Nephron (organoid): Measurements from ENCODE around the gene WNT2B.
"Not testable (repeated sequence)": the region's sequence is repeated elsewhere in the genome, so short reads cannot be mapped to it uniquely, and the experiment has no call there.

Source experiments
- H3K27ac Mint-ChIP-seq, 3 experiments: 2 replicates each; pipeline ENCODE4 v1.8.0; 2020; ENCODE audit warnings: mixed read lengths in 3 of 3, mild to moderate bottlenecking in 2 of 3, moderate library complexity in 1 of 3
- H3K27me3 Mint-ChIP-seq: 2 replicates; pipeline ENCODE4 v1.8.0; 2021; ENCODE audit warnings: low read depth, mild to moderate bottlenecking, moderate library complexity, mixed read lengths
- H3K36me3 Mint-ChIP-seq: 2 replicates; pipeline ENCODE4 v1.8.0; 2020; ENCODE audit warnings: low read depth, mixed read lengths
- H3K4me1 Mint-ChIP-seq: 2 replicates; pipeline ENCODE4 v1.8.0; 2020; ENCODE audit warnings: mixed read lengths
- H3K4me3 Mint-ChIP-seq, 3 experiments: 2 replicates each; pipeline ENCODE4 v1.8.0; 2020; ENCODE audit warnings: mild to moderate bottlenecking in 3 of 3, mixed read lengths in 3 of 3, moderate library complexity in 2 of 3
- H3K9me3 Mint-ChIP-seq: 2 replicates; pipeline ENCODE4 v1.8.0; 2020; ENCODE audit warnings: mixed read lengths
- CTCF ChIP-seq, 3 experiments: fragments of 200-600 bp; sonication (generic); IDR thresholded peaks; one replicate each; pipeline ENCODE4 v1.5.0; 2021; ENCODE audit warnings: antibody characterized with exemption in 3 of 3; ENCODE audit not compliant: unreplicated experiment in 3 of 3

Gene WNT2B

GRCh38 chr1:112478314-112478713 lies 30.5 kb upstream of the WNT2B start:
- Mint-ChIP-seq H3K27me3 (peaks cover 3% of the 10 kb centered on the region), H3K4me1 (no peaks in the 10 kb centered on the region)

GRCh38 chr1:112486063-112486462 lies 22.7 kb upstream of the WNT2B start:
- not testable (repeated sequence) for H3K4me1 Mint-ChIP-seq, H3K36me3 Mint-ChIP-seq, H3K4me3 Mint-ChIP-seq, H3K9me3 Mint-ChIP-seq, H3K27me3 Mint-ChIP-seq, H3K27ac Mint-ChIP-seq

More at GRCh38 chr1:112478314-112478713, 30.5 kb upstream of the WNT2B start:
- Mint-ChIP-seq H3K27ac (no peak overlapping the region), H3K4me3 (no peak overlapping the region), H3K36me3 (peaks cover 3% of the 10 kb centered on the region), H3K9me3 (peaks cover 39% of the 10 kb centered on the region)
- no peak for TF ChIP-seq CTCF (IDR thresholded peaks at IDR 0.05; ENCODE audit: unreplicated experiment in 3 of 3)

GRCh38 chr1:112487686-112488085 lies 21.1 kb upstream of the WNT2B start:
- H3K27me3 Mint-ChIP-seq, H3K4me1 Mint-ChIP-seq, H3K36me3 Mint-ChIP-seq, H3K4me3 Mint-ChIP-seq, H3K27ac Mint-ChIP-seq, H3K9me3 Mint-ChIP-seq: not testable (repeated sequence)

- Mint-ChIP-seq H3K27me3 (no peaks in the 10 kb centered on the region), H3K4me1 (no peaks in the 10 kb centered on the region), H3K36me3 (no peaks in the 10 kb centered on the region), H3K27ac (no peak overlapping the region), H3K9me3 (no peaks in the 10 kb centered on the region), H3K4me3 (no peak overlapping the region)
- TF ChIP-seq CTCF (IDR thresholded peaks at IDR 0.05; ENCODE audit: unreplicated experiment in 3 of 3): no peak
These were observed 20.6 kb upstream of the WNT2B start for GRCh38 chr1:112488141-112488540.

- Mint-ChIP-seq H3K9me3 (no peaks in the 10 kb centered on the region), H3K36me3 (no peaks in the 10 kb centered on the region), H3K27ac (no peak overlapping the region), H3K27me3 (peaks cover 22% of the 10 kb centered on the region), H3K4me1 (no peaks in the 10 kb centered on the region), H3K4me3 (no peak overlapping the region)
- no peak for TF ChIP-seq CTCF (IDR thresholded peaks at IDR 0.05; ENCODE audit: unreplicated experiment in 3 of 3)
These were observed 16.7 kb upstream of the WNT2B start for GRCh38 chr1:112492076-112492475.

GRCh38 chr1:112493351-112493750 lies 15.4 kb upstream of the WNT2B start:
- no peak for TF ChIP-seq CTCF (IDR thresholded peaks at IDR 0.05; ENCODE audit: unreplicated experiment in 3 of 3)
- no peaks in the 10 kb centered on the region for H3K9me3 Mint-ChIP-seq
- no peak overlapping the region for H3K4me3 Mint-ChIP-seq
- H3K4me1 Mint-ChIP-seq: no peaks in the 10 kb centered on the region
- H3K36me3 Mint-ChIP-seq: no peaks in the 10 kb centered on the region
- H3K27ac Mint-ChIP-seq: no peak overlapping the region
- H3K27me3 Mint-ChIP-seq: peaks cover 35% of the 10 kb centered on the region

GRCh38 chr1:112496290-112496689 lies 12.5 kb upstream of the WNT2B start:
- no peaks in the 10 kb centered on the region for H3K9me3 Mint-ChIP-seq
- no peak overlapping the region for H3K27ac Mint-ChIP-seq
- H3K4me1 Mint-ChIP-seq: no peaks in the 10 kb centered on the region
- H3K27me3 Mint-ChIP-seq: peaks cover 57% of the 10 kb centered on the region
- H3K4me3 Mint-ChIP-seq: no peak overlapping the region
- TF ChIP-seq CTCF (IDR thresholded peaks at IDR 0.05; ENCODE audit: unreplicated experiment in 3 of 3): no peak
- H3K36me3 Mint-ChIP-seq: no peaks in the 10 kb centered on the region
